IMR-90 (cell line): Measurements from ENCODE around the gene PIEZO2. TPM values are rescaled to one million over a fixed set of nuclear protein-coding genes. Genes with fewer than 3 reads are reported as not detected.

Source experiments
- ATAC-seq: fragments of 200-7000 bp; cut with Tn5 transposase; 2 replicates; pipeline ENCODE4 v1.9.1; 2020; ENCODE audit warnings: low read depth, mild to moderate bottlenecking, moderate library complexity
- BruUV-seq: library from RNA; stranded (reverse); fragments of 400-500 nt; replicated peaks from 2 replicates; lab custom pipeline; 2021; lab: Mats Ljungman, UMichigan
- CTCF ChIA-PET: fragments of 300-600 bp; formaldehyde crosslinking; extraction: SDS; loops from one replicate; lab custom pipeline; 2021; ENCODE audit warnings: antibody characterized with exemption; lab: Yijun Ruan, JAX
- POLR2A ChIA-PET: fragments of 300-600 bp; sonication (Branson Sonifier 250); formaldehyde crosslinking; loops from one replicate; lab custom pipeline; 2022; ENCODE audit warnings: antibody characterized with exemption; ENCODE audit not compliant: unreplicated experiment; lab: Charles Lee
- DNase-seq: peaks from one replicate; pipeline ENCODE4 v3.0.0; 2013
- H2AFZ ChIP-seq: replicated peaks from 2 replicates; pipeline ENCODE3; 2013; ENCODE audit warnings: low read length, mild to moderate bottlenecking; ENCODE audit not compliant: poor library complexity
- H2AK5ac ChIP-seq: 2 replicates; pipeline ENCODE4 v1.6.1; 2013; ENCODE audit warnings: low read depth, low read length, inconsistent platforms
- H2AK9ac ChIP-seq: replicated peaks from 2 replicates; pipeline ENCODE3; 2013; ENCODE audit warnings: mild to moderate bottlenecking, low read depth, low read length, moderate library complexity; ENCODE audit not compliant: poor library complexity
- H2BK120ac ChIP-seq: 2 replicates; pipeline ENCODE4 v1.6.1; 2013; ENCODE audit warnings: low read depth, low read length, inconsistent platforms
- H2BK15ac ChIP-seq: 3 replicates; pipeline ENCODE4 v1.6.1; 2013; ENCODE audit warnings: low read depth, low read length, inconsistent platforms
- H2BK20ac ChIP-seq: 2 replicates; pipeline ENCODE4 v1.6.1; 2013; ENCODE audit warnings: low read depth, mild to moderate bottlenecking, inconsistent platforms, low read length, moderate library complexity
- H2BK5ac ChIP-seq: 2 replicates; pipeline ENCODE4 v1.6.1; 2013; ENCODE audit warnings: mild to moderate bottlenecking, low read depth, low read length, inconsistent platforms; ENCODE audit not compliant: poor library complexity, severe bottlenecking
- H3K14ac ChIP-seq: replicated peaks from 2 replicates; pipeline ENCODE4 v1.6.1; 2013; ENCODE audit warnings: low read depth, low read length, inconsistent platforms
- H3K18ac ChIP-seq: 2 replicates; pipeline ENCODE4 v1.6.1; 2013; ENCODE audit warnings: low read depth, low read length, control low read depth
- H3K23ac ChIP-seq: 2 replicates; pipeline ENCODE4 v1.6.1; 2013; ENCODE audit warnings: low read depth, low read length, inconsistent platforms
- H3K27ac ChIP-seq: 2 replicates; pipeline ENCODE4 v1.5.1; 2013; ENCODE audit warnings: mild to moderate bottlenecking, control low read depth, low read length; ENCODE audit not compliant: insufficient read depth
- H3K27me3 ChIP-seq: 2 replicates; pipeline ENCODE4 v1.6.1; 2013; ENCODE audit warnings: low read length; ENCODE audit not compliant: control insufficient read depth, insufficient read depth
- H3K36me3 ChIP-seq: 2 replicates; pipeline ENCODE4 v1.6.1; 2013; ENCODE audit warnings: low read length, mixed read lengths; ENCODE audit not compliant: control insufficient read depth, insufficient read depth
- H3K4ac ChIP-seq: 2 replicates; pipeline ENCODE4 v1.6.1; 2013; ENCODE audit warnings: low read depth, low read length, inconsistent platforms
- H3K4me1 ChIP-seq: 2 replicates; pipeline ENCODE4 v1.6.1; 2013; ENCODE audit warnings: low read length, mixed read lengths; ENCODE audit not compliant: control insufficient read depth, insufficient read depth
- H3K4me2 ChIP-seq: 2 replicates; pipeline ENCODE4 v1.6.1; 2013; ENCODE audit warnings: low read depth, mild to moderate bottlenecking, control low read depth, low read length, moderate library complexity
- H3K4me3 ChIP-seq: 2 replicates; pipeline ENCODE4 v1.5.1; 2013; ENCODE audit warnings: low read depth, mild to moderate bottlenecking, control low read depth, low read length, moderate library complexity; ENCODE audit not compliant: insufficient read depth
- H3K56ac ChIP-seq: 2 replicates; pipeline ENCODE4 v1.6.1; 2013; ENCODE audit warnings: low read length, inconsistent platforms; ENCODE audit not compliant: insufficient read depth; ENCODE audit errors: extremely low read depth
- H3K79me1 ChIP-seq, 2 experiments: 2 replicates each; pipeline ENCODE4 v1.6.1; 2013; ENCODE audit warnings: low read length in 2 of 2, inconsistent platforms in 1 of 2, low read depth in 1 of 2
- H3K9ac ChIP-seq: 2 replicates; pipeline ENCODE4 v1.6.1; 2013; ENCODE audit warnings: low read depth, low read length, control low read depth
- H3K9me1 ChIP-seq: 2 replicates; pipeline ENCODE4 v1.6.1; 2013; ENCODE audit warnings: low read length, inconsistent platforms; ENCODE audit not compliant: insufficient read depth
- H3K9me3 ChIP-seq: 2 replicates; pipeline ENCODE4 v1.6.1; 2013; ENCODE audit warnings: low read length; ENCODE audit not compliant: control insufficient read depth, insufficient read depth
- H4K20me1 ChIP-seq: 2 replicates; pipeline ENCODE4 v1.6.1; 2013; ENCODE audit warnings: low read length, inconsistent platforms; ENCODE audit not compliant: insufficient read depth
- H4K5ac ChIP-seq: 2 replicates; pipeline ENCODE4 v1.6.1; 2013; ENCODE audit warnings: mild to moderate bottlenecking, low read depth, low read length, control low read depth
- H4K8ac ChIP-seq, 2 experiments: 2 replicates each; pipeline ENCODE4 v1.6.1; 2013; ENCODE audit warnings: low read depth in 2 of 2, low read length in 2 of 2, control low read depth in 1 of 2, inconsistent platforms in 1 of 2
- H4K91ac ChIP-seq: 2 replicates; pipeline ENCODE4 v1.6.1; 2013; ENCODE audit warnings: low read depth, low read length, inconsistent platforms; ENCODE audit not compliant: insufficient read depth
- BHLHE40 ChIP-seq: fragments of 150-350 bp; IDR thresholded peaks from 2 replicates; pipeline ENCODE4 v1.6.1; 2016; ENCODE audit warnings: mild to moderate bottlenecking, low read depth, low read length
- CEBPB ChIP-seq: IDR thresholded peaks from 2 replicates; pipeline ENCODE4 v1.6.1; 2012; ENCODE audit warnings: low read depth, low read length, improper control_type of control experiment
- CTCF ChIP-seq: conservative IDR thresholded peaks from 2 replicates; pipeline ENCODE4 v1.5.1; 2012; ENCODE audit warnings: mild to moderate bottlenecking, low read depth, low read length, improper control_type of control experiment
- MAZ ChIP-seq: IDR thresholded peaks from 2 replicates; pipeline ENCODE4 v1.6.1; 2012; ENCODE audit warnings: low read depth, mild to moderate bottlenecking, low read length, improper control_type of control experiment, moderate library complexity, borderline replicate concordance
- MXI1 ChIP-seq: IDR thresholded peaks from 2 replicates; pipeline ENCODE4 v1.6.1; 2012; ENCODE audit warnings: low read depth, mild to moderate bottlenecking, low read length, moderate library complexity, borderline replicate concordance
- NFE2L2 ChIP-seq: fragments of 150-350 bp; IDR thresholded peaks from 2 replicates; pipeline ENCODE4 v1.6.1; 2016; ENCODE audit warnings: low read depth, mild to moderate bottlenecking, low read length
- RCOR1 ChIP-seq: IDR thresholded peaks from 2 replicates; pipeline ENCODE4 v1.6.1; 2012; ENCODE audit warnings: mild to moderate bottlenecking, low read length, improper control_type of control experiment; ENCODE audit not compliant: insufficient replicate concordance
- RFX5 ChIP-seq: IDR thresholded peaks from 2 replicates; pipeline ENCODE4 v1.8.0; 2012; ENCODE audit warnings: low read depth, mild to moderate bottlenecking, low read length, moderate library complexity
- SMC3 ChIP-seq: fragments of 150-350 bp; IDR thresholded peaks from 2 replicates; pipeline ENCODE4 v1.6.1; 2016; ENCODE audit warnings: low read depth, mild to moderate bottlenecking, antibody characterized with exemption, low read length, moderate library complexity
- USF2 ChIP-seq: fragments of 150-350 bp; IDR thresholded peaks from 2 replicates; pipeline ENCODE4 v1.6.1; 2017; ENCODE audit warnings: mild to moderate bottlenecking, antibody characterized with exemption, low read length, low read depth
- WGBS, 2 experiments: methylation state at CpG; one replicate each; pipeline versions ENCODE4 v1.1.5 to v1.1.7; 2013; ENCODE audit warnings: missing lambda C conversion rate in 2 of 2; ENCODE audit not compliant: insufficient read length in 1 of 2; ENCODE audit errors: extremely low coverage in 2 of 2; 5-methylcytosine and 5-hydroxymethylcytosine counted together
- dilution Hi-C: fragments of 300-500 bp; cut with HindIII; formaldehyde crosslinking; loops from one replicate; pipeline ENCODE4 v1.14.3; 2018; ENCODE audit warnings: low sequenced_read_pairs; ENCODE audit not compliant: unreplicated experiment
- in situ Hi-C: fragments of 300-500 bp; cut with MboI; formaldehyde crosslinking; loops from 3 replicates; pipeline ENCODE4 v1.14.3; 2019; ENCODE audit warnings: low sequenced_read_pairs, inconsistent platforms, mixed read lengths
- intact Hi-C: fragments of 100-400 bp; cut with micrococcal nuclease; formaldehyde crosslinking; loops from 2 replicates; pipeline ENCODE4 v1.10.0; 2022
- polyA plus RNA-seq, 3 experiments: library from polyadenylated mRNA; depleted of rRNA; stranded (reverse); fragments of >200 nt; gene quantifications; 2 replicates each; pipeline ENCODE4 v1.2.3, GENCODE V29; 2012; ENCODE audit warnings: low replicate concordance in 1 of 3
- total RNA-seq: library from RNA; depleted of rRNA; stranded (reverse); fragments of >200 nt; gene quantifications from 2 replicates; pipeline ENCODE4 v1.2.3, GENCODE V29; 2012

Gene PIEZO2
- total and polyA plus RNA-seq, 2 of the 4 experiments (the other 2 are of a cell fraction), result 2.4 to 4.1 TPM

- H4K5ac ChIP-seq, result no peak overlapping the region
- no peak overlapping the region for H3K27ac ChIP-seq
- no peaks in the 10 kb centered on the region for H3K36me3 ChIP-seq
- no peaks in the 10 kb centered on the region for H3K79me1 ChIP-seq
- no peak for DNase-seq
- H2BK20ac ChIP-seq, result no peak overlapping the region
- no peak overlapping the region for H2BK120ac ChIP-seq
- no CpG with 5 or more reads among the region's 2 CpGs for whole genome bisulfite sequencing, 2 experiments
- no peak overlapping the region for H2BK15ac ChIP-seq
- no peak for ATAC-seq
- POLR2A ChIA-PET, result no interaction called here
- H3K56ac ChIP-seq, result no peak overlapping the region
- no peaks in the 10 kb centered on the region for H4K20me1 ChIP-seq
- no peak overlapping the region for H3K14ac ChIP-seq
- no peak overlapping the region for H2AK9ac ChIP-seq
- no peak overlapping the region for H3K4me3 ChIP-seq
- H2BK5ac ChIP-seq, result no peak overlapping the region
- no peak overlapping the region for H3K9ac ChIP-seq
- no peak overlapping the region for H3K4me2 ChIP-seq
- no peak overlapping the region for H2AFZ ChIP-seq
- CTCF ChIA-PET, result interaction anchor here (0.7 kb wide), 1 partner anchor 54 kb away, joined by 3 read pairs; no protein-coding TSS in a partner anchor
- no peaks in the 10 kb centered on the region for H3K9me1 ChIP-seq
- dilution Hi-C loops, result no loop called here
- no peak overlapping the region for H3K18ac ChIP-seq
- intact Hi-C loops, result no loop called here
- in situ Hi-C loops, result no loop called here
- no peak overlapping the region for H4K91ac ChIP-seq
- no peaks in the 10 kb centered on the region for H3K27me3 ChIP-seq
- BruUV-seq, result no TSS peak
- no peak overlapping the region for H3K23ac ChIP-seq
- H3K9me3 ChIP-seq, result no peaks in the 10 kb centered on the region
- H4K8ac ChIP-seq, result no peak overlapping the region
- H3K4ac ChIP-seq, result no peak overlapping the region
- no peak overlapping the region for H2AK5ac ChIP-seq
- H3K4me1 ChIP-seq, result peaks cover 6% of the 10 kb centered on the region; the same call in 1 of the 2 replicates
- TF ChIP-seq BHLHE40 (no peak), RFX5 (no peak), MXI1 (no peak), SMC3 (no peak), MAZ (no peak), USF2 (no peak), RCOR1 (no peak), CEBPB (no peak), NFE2L2 (no peak), CTCF (no peak)
Measured at GRCh38 chr18:11019295-11020105, 129.9 kb downstream of the PIEZO2 start.
